Umbilical cord (tissue), 2 donors: ENCODE data around the gene TMEM39A. TPM values are rescaled to one million over a fixed set of nuclear protein-coding genes. Genes with fewer than 3 reads are reported as not detected.

Source experiments
- DNase-seq: peaks from one replicate; pipeline ENCODE4 v3.0.0-alpha.2; 2015; ENCODE audit warnings: low spot score
- total RNA-seq: library from RNA; depleted of rRNA; stranded (reverse); fragments of >200 nt; gene quantifications from one replicate; pipeline ENCODE4 v1.2.3, GENCODE V29; 2014; ENCODE audit warnings: low replicate concordance; ENCODE audit not compliant: insufficient read depth

Gene TMEM39A
- total RNA-seq, 1 donor from 2014 or later = 45.7 TPM

DNA sequence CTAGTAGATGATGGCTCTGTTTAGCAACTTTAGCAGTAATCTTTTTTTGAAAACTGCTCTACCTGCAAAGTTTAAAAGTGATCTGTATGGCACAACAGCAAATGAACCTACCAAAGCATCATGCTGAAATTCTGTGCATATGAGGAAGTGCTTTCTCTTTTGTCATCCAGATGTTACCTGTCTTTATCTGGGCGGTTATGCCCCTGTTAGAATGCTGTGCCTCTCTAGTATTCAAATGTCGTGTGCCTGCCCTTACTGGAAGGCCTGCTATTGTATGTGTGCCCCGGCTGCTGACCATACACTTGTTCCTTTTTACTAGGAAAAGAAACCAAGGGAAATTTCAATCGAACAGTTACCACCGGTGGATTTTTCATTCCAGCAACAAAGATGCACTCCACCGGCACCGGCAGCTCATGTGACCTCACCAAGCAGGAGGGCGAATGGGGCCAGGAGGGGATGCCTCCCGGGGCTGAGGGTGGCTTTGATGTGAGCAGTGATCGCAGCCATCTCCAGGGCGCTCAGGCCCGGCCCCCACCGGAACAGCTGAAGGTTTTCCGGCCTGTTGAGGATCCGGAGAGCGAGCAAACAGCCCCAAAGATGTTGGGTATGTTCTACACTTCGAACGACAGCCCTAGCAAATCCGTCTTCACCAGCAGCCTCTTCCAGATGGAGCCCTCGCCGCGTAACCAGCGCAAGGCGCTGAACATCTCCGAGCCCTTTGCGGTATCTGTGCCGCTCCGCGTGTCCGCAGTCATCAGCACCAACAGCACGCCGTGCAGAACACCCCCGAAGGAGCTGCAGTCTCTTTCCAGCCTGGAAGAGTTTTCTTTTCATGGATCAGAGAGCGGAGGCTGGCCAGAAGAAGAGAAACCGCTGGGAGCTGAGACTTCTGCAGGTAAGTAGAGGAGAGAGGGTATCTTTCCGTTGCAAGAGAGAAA lies 61.6 kb downstream of the TMEM39A start:
- no peak for DNase-seq

DNA sequence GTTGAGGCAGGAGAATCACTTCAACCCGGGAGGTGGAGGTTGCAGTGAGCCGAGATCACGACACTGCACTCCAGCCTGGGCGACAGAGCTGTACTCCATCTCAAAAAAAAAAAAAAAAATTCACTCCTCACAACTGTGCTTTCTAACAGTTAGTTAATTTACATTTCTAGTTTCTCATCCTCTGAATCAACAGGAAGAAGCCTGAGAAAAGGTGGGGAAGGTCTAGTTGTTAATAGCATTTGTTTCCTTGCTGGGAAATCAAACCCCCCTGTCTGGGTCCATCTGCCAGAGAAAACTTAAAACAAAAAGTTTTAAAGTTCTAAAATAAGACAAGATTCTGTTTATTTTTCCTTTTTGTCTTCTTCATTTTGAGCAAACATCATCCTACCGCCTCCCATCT lies 62.3 kb downstream of the TMEM39A start:
- no peak for DNase-seq

DNA sequence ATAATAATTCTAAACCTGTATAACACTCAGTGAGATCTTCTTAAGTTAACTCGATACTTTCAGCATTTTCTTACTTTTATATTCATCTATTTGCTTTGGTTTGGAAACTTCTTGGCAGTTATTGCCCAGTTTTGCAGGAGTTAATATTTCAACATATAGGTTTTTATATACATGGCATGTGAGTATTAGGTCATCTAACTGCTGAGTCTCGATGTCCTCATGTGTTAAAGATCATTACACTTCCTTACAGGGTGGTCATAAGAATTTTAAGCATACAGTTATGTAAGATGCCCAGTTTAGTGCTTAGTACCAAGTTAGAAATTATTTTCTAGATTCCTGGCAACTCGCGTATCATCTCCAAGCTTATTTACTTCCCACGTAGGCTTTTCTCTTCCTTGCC lies 62.9 kb downstream of the TMEM39A start:
- DNase-seq = no peak

DNA sequence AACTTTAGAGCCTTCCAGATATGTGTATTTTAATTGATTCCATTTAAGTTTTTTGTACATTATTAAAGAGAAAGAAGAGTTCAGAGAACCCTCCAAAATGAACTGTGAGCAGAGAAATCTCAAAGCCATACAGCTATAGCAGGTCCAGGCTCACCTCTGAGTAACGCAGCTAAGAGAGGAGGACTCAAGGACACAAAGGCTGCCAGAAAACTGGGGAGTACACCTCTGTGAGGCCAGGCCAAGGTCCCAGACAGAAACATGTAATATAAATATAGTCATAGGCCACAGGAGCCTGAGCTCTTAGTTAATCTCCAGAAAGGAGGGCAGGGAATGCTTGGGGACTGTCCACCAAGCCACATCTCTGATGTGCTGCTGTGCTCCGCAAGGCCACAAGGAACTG lies 66.5 kb downstream of the TMEM39A start:
- DNase-seq = no peak

DNA sequence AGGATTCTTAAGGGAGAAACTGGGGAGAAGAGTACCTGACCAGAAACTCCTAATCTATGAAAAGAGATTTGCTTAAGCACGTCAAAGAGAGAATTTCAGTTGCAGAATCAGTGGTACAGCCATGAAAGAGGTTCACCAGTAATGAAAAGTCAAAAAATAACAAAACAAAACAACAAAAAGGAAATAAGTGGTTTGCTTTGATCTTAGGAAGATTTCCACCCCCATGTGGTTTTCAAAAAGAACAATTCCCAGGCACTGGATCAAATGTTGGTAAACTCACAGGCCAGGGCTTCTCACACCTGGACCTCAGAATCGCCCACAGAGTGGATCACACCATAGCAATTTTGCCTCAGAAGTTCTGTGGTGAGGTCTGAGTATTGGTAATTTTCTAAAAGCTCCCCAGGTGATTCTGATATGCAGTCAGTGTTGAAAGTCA lies 67.5 kb downstream of the TMEM39A start:
- no peak for DNase-seq

- no peak for DNase-seq
Measured at GRCh38 chr3:119388577-119388976, 74.8 kb downstream of the TMEM39A start.

DNA sequence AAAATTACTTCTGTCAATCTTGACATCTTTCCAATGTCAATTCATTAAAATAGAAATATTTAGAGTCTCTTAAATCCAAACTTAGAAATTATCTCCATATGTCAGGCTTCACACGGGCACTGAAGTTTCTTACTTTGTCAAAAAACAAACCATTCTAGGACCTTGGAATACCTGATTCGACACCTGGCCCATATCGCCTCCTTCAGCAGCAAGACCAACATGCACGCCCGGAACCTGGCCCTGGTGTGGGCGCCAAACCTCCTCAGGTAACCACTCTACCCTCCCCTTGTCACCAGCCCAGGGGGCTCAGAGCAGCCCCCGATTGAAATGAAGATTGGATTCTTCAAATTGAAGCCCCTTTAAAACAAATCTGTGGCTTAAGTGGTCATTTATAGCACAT lies 81.3 kb downstream of the TMEM39A start:
- no peak for DNase-seq

GRCh38 chr3:119380697-119381096 lies 82.7 kb downstream of the TMEM39A start:
- no peak for DNase-seq

Other genes starting within 250 kb of the TMEM39A start
- gene B4GALT4, start 222.7 kb downstream of the TMEM39A start, total RNA-seq = 50.6 TPM
- gene ARHGAP31, start 169.2 kb downstream of the TMEM39A start, total RNA-seq = 9.4 TPM
- 12.3 TPM for gene POGLUT1, start 5.3 kb upstream of the TMEM39A start, total RNA-seq
- 27.2 TPM for gene TIMMDC1, start 34.9 kb upstream of the TMEM39A start, total RNA-seq
- gene CD80, start 96.0 kb upstream of the TMEM39A start, total RNA-seq = 4.1 TPM
- 4.6 TPM for gene ADPRH, start 115.9 kb upstream of the TMEM39A start, total RNA-seq
- gene PLA1A, start 134.3 kb upstream of the TMEM39A start, total RNA-seq = not detected
- gene POPDC2, start 197.0 kb upstream of the TMEM39A start, total RNA-seq = 9.4 TPM
- 25.8 TPM for gene COX17, start 213.8 kb upstream of the TMEM39A start, total RNA-seq
- gene CFAP91, start 239.4 kb upstream of the TMEM39A start, total RNA-seq = 14.2 TPM